ENCODE data around the gene MOGAT1. TPM values are rescaled to one million over a fixed set of nuclear protein-coding genes. Genes with fewer than 3 reads are reported as not detected.
A peak's percentile ranks its signal among the peaks of the same experiment; 100 is the strongest.

The MOGAT1 gene
- polyA plus RNA-seq, 3 donors = 0.11 TPM; not detected in 2

GRCh38 chr2:222736301-222736700, 64.8 kb downstream of the MOGAT1 start:
- no CpG with 5 or more reads among the region's 2 CpGs for WGBS (ENCODE audit: insufficient coverage)
- Mint-ChIP-seq H3K36me3 (no peaks in the 10 kb centered on the region), H3K4me3 (no peak overlapping the region)

DNA sequence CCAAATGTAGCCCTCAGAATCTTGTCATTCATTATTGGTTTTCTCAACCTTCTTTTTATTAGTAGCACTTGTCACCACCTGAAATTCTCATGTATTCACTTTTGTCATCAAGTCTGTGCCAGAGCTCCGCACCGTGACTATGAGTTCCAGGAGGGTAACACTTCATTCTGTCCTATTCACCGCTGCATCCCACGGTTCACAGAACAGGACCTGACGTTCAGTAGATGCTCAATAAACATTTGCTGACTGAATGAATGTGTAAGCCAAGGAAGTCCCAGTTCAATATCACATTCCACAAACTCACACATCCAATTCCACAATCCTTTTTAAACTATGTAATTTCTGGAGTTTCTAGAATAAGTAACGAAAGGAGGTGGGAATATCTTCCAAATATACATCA, 65.5 kb downstream of the MOGAT1 start:
- H3K27ac ChIP-seq (ENCODE audit: low read depth in 1 of 2, low read length in 2 of 2) = no peak overlapping the region
- peaks cover 51% of the 10 kb centered on the region for H3K4me1 Mint-ChIP-seq
- H3K4me3 Mint-ChIP-seq = no peak overlapping the region
- no peaks in the 10 kb centered on the region for H3K79me2 ChIP-seq (ENCODE audit: insufficient read depth, low read length)
- H3K36me3 Mint-ChIP-seq = no peaks in the 10 kb centered on the region
- no peak overlapping the region for H3K9ac ChIP-seq (ENCODE audit: insufficient read depth, low read length, poor library complexity, severe bottlenecking)
- no peaks in the 10 kb centered on the region for H3K27me3 ChIP-seq (ENCODE audit: control insufficient read depth in 2 of 2, insufficient read depth in 2 of 2, low read length in 2 of 2)
- H3K27me3 Mint-ChIP-seq (ENCODE audit: low read depth in 3 of 3) = peaks cover 2 to 3% (median 3%) of the 10 kb centered on the region in 3 donors
- H2AFZ ChIP-seq (ENCODE audit: insufficient read depth, low read depth, low read length, poor library complexity, severe bottlenecking) = no peak overlapping the region
- intact Hi-C loops (cut with micrococcal nuclease) = loop anchor here in 1 of 2 donors (10.0 kb wide), 1 partner anchor 58 kb away; no protein-coding TSS in a partner anchor
- DNase-seq = no peak
- TF ChIP-seq, protein P1, sequence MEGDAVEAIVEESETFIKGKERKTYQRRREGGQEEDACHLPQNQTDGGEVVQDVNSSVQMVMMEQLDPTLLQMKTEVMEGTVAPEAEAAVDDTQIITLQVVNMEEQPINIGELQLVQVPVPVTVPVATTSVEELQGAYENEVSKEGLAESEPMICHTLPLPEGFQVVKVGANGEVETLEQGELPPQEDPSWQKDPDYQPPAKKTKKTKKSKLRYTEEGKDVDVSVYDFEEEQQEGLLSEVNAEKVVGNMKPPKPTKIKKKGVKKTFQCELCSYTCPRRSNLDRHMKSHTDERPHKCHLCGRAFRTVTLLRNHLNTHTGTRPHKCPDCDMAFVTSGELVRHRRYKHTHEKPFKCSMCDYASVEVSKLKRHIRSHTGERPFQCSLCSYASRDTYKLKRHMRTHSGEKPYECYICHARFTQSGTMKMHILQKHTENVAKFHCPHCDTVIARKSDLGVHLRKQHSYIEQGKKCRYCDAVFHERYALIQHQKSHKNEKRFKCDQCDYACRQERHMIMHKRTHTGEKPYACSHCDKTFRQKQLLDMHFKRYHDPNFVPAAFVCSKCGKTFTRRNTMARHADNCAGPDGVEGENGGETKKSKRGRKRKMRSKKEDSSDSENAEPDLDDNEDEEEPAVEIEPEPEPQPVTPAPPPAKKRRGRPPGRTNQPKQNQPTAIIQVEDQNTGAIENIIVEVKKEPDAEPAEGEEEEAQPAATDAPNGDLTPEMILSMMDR (IDR thresholded peaks at IDR 0.05) = no peak
- H4K20me1 ChIP-seq (ENCODE audit: insufficient read depth, low read length) = no peaks in the 10 kb centered on the region
- no peaks in the 10 kb centered on the region for H3K9me3 ChIP-seq (replicated peaks in 1 of 2; ENCODE audit: control insufficient read depth in 1 of 2, insufficient read depth in 1 of 2, low read length in 2 of 2)
- no peak overlapping the region for H3K4me2 ChIP-seq (replicated peaks; ENCODE audit: extremely low read depth, low read length, poor library complexity, severe bottlenecking)
- no peak overlapping the region for H3K27ac Mint-ChIP-seq
- H3K4me3 ChIP-seq (replicated peaks in 1 of 3; ENCODE audit: low read depth in 2 of 3, low read length in 3 of 3) = no peak overlapping the region
- no peaks in the 10 kb centered on the region for H3K36me3 ChIP-seq (replicated peaks in 1 of 2; ENCODE audit: control insufficient read depth in 1 of 2, insufficient read depth in 2 of 2, low read length in 2 of 2)
- WGBS (ENCODE audit: insufficient coverage) = no CpG with 5 or more reads among the region's 6 CpGs
- H3K9me3 Mint-ChIP-seq = peaks cover 0 to 8% (median 6%) of the 10 kb centered on the region in 7 donors
- H3K4me1 ChIP-seq (ENCODE audit: control insufficient read depth in 1 of 2, insufficient read depth in 2 of 2, low read length in 2 of 2) = peaks cover 27 to 44% of the 10 kb centered on the region in 2 donors

More at GRCh38 chr2:222736301-222736700, 64.8 kb downstream of the MOGAT1 start:
- H3K36me3 ChIP-seq (replicated peaks in 1 of 2; ENCODE audit: control insufficient read depth in 1 of 2, insufficient read depth in 2 of 2, low read length in 2 of 2) = no peaks in the 10 kb centered on the region
- peaks cover 0 to 8% (median 6%) of the 10 kb centered on the region in 7 donors for H3K9me3 Mint-ChIP-seq
- no peaks in the 10 kb centered on the region for H3K9me3 ChIP-seq (replicated peaks in 1 of 2; ENCODE audit: control insufficient read depth in 1 of 2, insufficient read depth in 1 of 2, low read length in 2 of 2)
- intact Hi-C loops (cut with micrococcal nuclease) = loop anchor here in 1 of 2 donors (10.0 kb wide), 1 partner anchor 58 kb away; no protein-coding TSS in a partner anchor
- H4K20me1 ChIP-seq (ENCODE audit: insufficient read depth, low read length) = no peaks in the 10 kb centered on the region
- H3K4me2 ChIP-seq (replicated peaks; ENCODE audit: extremely low read depth, low read length, poor library complexity, severe bottlenecking) = no peak overlapping the region
- H3K4me1 ChIP-seq (ENCODE audit: control insufficient read depth in 1 of 2, insufficient read depth in 2 of 2, low read length in 2 of 2) = peaks cover 31 to 47% of the 10 kb centered on the region in 2 donors
- no peaks in the 10 kb centered on the region for H3K27me3 ChIP-seq (ENCODE audit: control insufficient read depth in 2 of 2, insufficient read depth in 2 of 2, low read length in 2 of 2)
- H3K4me3 ChIP-seq (replicated peaks in 1 of 3; ENCODE audit: low read depth in 2 of 3, low read length in 3 of 3) = no peak overlapping the region
- peak in 1 of 3 donors; percentile 14 for DNase-seq
- no peaks in the 10 kb centered on the region for H3K79me2 ChIP-seq (ENCODE audit: insufficient read depth, low read length)
- H3K27ac ChIP-seq (ENCODE audit: low read depth in 1 of 2, low read length in 2 of 2) = no peak overlapping the region
- no peak overlapping the region for H2AFZ ChIP-seq (ENCODE audit: insufficient read depth, low read depth, low read length, poor library complexity, severe bottlenecking)
- H3K27me3 Mint-ChIP-seq (ENCODE audit: low read depth in 3 of 3) = peaks cover 2 to 3% (median 3%) of the 10 kb centered on the region in 3 donors
- TF ChIP-seq, protein P1 (IDR thresholded peaks at IDR 0.05) = no peak
- no peak overlapping the region for H3K27ac Mint-ChIP-seq
- no peak overlapping the region for H3K9ac ChIP-seq (ENCODE audit: insufficient read depth, low read length, poor library complexity, severe bottlenecking)
- peaks cover 53% of the 10 kb centered on the region for H3K4me1 Mint-ChIP-seq
